GM12864 (cell line): ENCODE data around the gene EFCAB9.

Experiments
- DNase-seq: peaks from one replicate; pipeline ENCODE4 v3.0.0-alpha.2; 2011; ENCODE audit warnings: low read depth
- H3K4me3 ChIP-seq: 2 replicates; pipeline ENCODE4 v1.5.1; 2011; ENCODE audit warnings: mild to moderate bottlenecking, low read depth, low read length, control low read depth
- CTCF ChIP-seq: IDR thresholded peaks from 2 replicates; pipeline ENCODE4 v1.5.1; 2011; ENCODE audit warnings: low read depth, mild to moderate bottlenecking, moderate library complexity, low read length, control low read depth, inconsistent platforms; ENCODE audit errors: missing control alignments

EFCAB9 gene

GRCh38 chr5:172172912-172173563 is 20.9 kb upstream of the EFCAB9 start:
- no peak for DNase-seq
- H3K4me3 ChIP-seq, result no peak overlapping the region
- TF ChIP-seq CTCF, result no peak

DNA sequence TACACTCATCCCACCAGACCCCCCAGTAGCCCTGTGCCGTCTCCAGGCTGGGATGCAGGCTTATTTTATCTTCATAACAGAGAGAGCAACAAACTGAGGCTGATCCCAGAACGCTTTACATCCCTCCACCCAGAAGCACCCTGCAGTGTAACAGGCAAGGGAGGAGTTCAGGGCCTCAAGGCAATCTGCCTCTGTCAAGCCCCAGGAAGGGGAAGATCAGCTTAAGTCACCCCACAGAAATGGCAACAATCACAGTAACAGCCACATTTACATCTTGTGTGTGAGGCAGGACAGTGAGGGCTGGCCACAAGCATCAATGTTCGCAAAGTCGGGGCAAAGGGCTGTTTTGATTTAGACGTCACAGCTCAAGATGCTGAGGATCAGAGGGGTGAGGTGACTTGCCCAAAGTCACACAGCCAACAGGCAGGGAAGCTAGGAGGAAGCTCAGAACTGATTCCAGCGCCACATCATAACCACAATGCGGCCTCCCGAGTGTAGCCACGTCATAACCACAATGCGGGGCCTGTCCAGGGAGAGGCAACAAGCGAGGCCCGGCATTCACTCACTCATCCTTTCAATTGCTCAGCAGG is 20.3 kb upstream of the EFCAB9 start:
- TF ChIP-seq CTCF, result no peak
- no peak overlapping the region; the same call in 1 of the 2 replicates for H3K4me3 ChIP-seq
- no peak for DNase-seq

DNA sequence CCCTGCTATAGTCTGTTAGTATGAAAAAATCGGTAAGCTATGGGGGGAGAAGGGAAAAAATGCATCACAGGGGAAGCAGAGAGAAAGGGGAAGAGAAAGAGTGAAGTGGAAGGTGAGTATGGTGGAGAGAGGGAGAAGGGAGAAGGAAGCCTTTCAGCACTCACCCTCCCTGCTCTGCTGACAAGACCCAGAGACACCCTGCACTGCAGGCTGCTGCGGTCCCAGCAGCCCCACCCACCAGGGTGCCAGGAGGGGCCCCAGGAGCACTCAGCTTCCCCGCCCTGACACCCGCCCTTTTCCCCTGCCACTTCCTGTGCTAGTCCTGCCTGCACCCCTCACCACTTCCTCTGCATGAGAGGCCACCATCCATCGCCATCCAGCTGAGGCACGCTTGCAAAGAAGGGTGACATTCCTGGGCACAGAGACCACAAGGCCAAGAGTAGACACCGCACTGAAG is 18.7 kb upstream of the EFCAB9 start:
- peak overlapping the region; percentile 58 for H3K4me3 ChIP-seq
- no peak for DNase-seq
- TF ChIP-seq CTCF, result no peak

- TF ChIP-seq CTCF, result no peak
- no peak overlapping the region for H3K4me3 ChIP-seq
- no peak for DNase-seq
Observed at GRCh38 chr5:172177176-172177575, 16.8 kb upstream of the EFCAB9 start.

DNA sequence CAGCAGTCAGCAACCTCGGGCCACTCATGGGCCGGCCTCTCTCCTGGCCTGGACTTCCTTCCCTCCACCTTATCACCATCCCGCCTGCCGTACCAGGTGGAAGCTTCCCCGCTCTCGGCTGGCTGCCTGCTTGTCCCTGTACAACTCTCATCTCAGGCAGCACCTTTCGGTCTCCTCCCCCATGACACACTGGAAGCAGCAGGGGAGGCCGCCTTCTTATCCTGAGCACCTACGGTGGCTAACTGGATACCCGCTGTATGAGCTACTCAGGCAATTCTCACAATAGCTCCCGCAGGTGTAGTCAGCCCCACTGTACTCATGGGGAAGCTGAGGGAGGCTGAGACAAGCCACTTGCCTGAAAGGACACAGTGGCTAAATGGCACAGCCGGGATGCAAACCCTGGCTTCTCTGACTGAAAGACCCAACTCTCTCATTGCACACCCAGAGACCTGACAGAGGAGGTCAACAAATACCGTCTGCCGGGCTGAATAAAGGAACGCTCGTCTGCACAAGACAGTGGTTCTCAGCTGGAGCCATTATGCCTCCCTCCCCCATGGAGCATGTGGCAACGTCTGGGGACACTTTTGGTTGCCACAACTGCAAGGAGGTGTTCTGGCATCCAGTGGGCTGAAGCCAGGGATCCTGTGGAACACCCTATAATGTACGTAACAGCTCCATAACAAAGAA is 15.5 kb upstream of the EFCAB9 start:
- H3K4me3 ChIP-seq, result no peak overlapping the region; the same call in 1 of the 2 replicates
- TF ChIP-seq CTCF, result no peak
- no peak for DNase-seq

DNA sequence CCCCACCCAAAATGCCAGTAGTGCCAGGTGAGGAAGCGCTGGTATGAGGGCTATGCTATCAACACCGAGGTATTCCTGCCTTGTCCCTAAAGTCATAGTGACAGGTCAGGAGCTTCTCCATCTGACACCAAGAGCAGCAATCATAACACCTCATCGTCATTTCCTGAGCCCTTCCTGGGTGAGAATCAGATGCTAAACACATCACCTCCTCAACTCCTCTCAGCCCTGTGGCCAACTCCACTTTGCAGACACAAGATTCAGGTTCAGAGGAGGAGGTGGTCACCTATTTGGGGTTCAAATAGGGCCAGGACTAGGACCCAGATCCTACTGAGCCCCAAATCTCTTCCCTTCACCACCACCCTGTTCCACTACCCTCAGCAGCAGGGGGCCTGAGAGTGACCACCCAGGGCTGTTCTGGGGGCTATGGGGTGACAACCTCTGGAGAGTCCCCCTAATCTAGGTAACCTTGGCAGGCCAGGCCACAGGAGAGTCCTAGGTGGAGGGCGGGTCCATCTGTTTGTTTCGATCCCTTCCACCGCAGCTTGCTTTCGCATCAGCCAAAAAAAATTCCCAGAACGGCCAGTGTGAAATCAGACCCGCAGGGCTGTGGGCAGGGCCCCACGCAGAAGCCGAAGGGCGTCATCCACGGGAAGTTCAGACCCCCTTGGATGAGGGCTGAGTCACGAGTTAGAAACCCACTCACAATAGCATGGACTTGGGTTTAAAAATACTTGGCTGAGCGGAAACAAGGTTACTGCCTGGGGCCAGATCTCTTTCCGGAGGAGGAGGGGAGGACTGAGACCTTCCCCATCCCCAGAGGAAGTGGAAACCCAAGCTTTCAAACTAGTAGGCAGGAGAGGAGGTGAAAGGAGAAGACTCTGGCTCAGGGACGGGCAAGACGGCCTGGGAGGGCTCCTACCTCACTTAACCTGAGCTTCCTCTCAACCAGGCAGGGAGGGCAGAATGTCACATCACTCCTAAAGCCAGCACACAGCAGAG is 14.7 kb upstream of the EFCAB9 start:
- H3K4me3 ChIP-seq, result peak overlapping the region; percentile 8
- no peak for DNase-seq
- no peak for TF ChIP-seq CTCF
